IMR-90 (cell line): ENCODE data around the gene WNT3. TPM values are rescaled to one million over a fixed set of nuclear protein-coding genes. Genes with fewer than 3 reads are reported as not detected.
A peak's percentile ranks its signal among the peaks of the same experiment; 100 is the strongest.

Experiments
- ATAC-seq: fragments of 200-7000 bp; cut with Tn5 transposase; 2 replicates; pipeline ENCODE4 v1.9.1; 2020; ENCODE audit warnings: low read depth, mild to moderate bottlenecking, moderate library complexity
- BruUV-seq: library from RNA; stranded (reverse); fragments of 400-500 nt; replicated peaks from 2 replicates; lab custom pipeline; 2021; lab: Mats Ljungman, UMichigan
- CTCF ChIA-PET: fragments of 300-600 bp; formaldehyde crosslinking; extraction: SDS; loops from one replicate; lab custom pipeline; 2021; ENCODE audit warnings: antibody characterized with exemption; lab: Yijun Ruan, JAX
- POLR2A ChIA-PET: fragments of 300-600 bp; sonication (Branson Sonifier 250); formaldehyde crosslinking; loops from one replicate; lab custom pipeline; 2022; ENCODE audit warnings: antibody characterized with exemption; ENCODE audit not compliant: unreplicated experiment; lab: Charles Lee
- DNase-seq: peaks from one replicate; pipeline ENCODE4 v3.0.0; 2013
- H2AFZ ChIP-seq: replicated peaks from 2 replicates; pipeline ENCODE3; 2013; ENCODE audit warnings: low read length, mild to moderate bottlenecking; ENCODE audit not compliant: poor library complexity
- H2AK5ac ChIP-seq: 2 replicates; pipeline ENCODE4 v1.6.1; 2013; ENCODE audit warnings: low read depth, low read length, inconsistent platforms
- H2AK9ac ChIP-seq: replicated peaks from 2 replicates; pipeline ENCODE3; 2013; ENCODE audit warnings: mild to moderate bottlenecking, low read depth, low read length, moderate library complexity; ENCODE audit not compliant: poor library complexity
- H2BK120ac ChIP-seq: 2 replicates; pipeline ENCODE4 v1.6.1; 2013; ENCODE audit warnings: low read depth, low read length, inconsistent platforms
- H2BK15ac ChIP-seq: 3 replicates; pipeline ENCODE4 v1.6.1; 2013; ENCODE audit warnings: low read depth, low read length, inconsistent platforms
- H2BK20ac ChIP-seq: 2 replicates; pipeline ENCODE4 v1.6.1; 2013; ENCODE audit warnings: low read depth, mild to moderate bottlenecking, inconsistent platforms, low read length, moderate library complexity
- H2BK5ac ChIP-seq: 2 replicates; pipeline ENCODE4 v1.6.1; 2013; ENCODE audit warnings: mild to moderate bottlenecking, low read depth, low read length, inconsistent platforms; ENCODE audit not compliant: poor library complexity, severe bottlenecking
- H3K14ac ChIP-seq: replicated peaks from 2 replicates; pipeline ENCODE4 v1.6.1; 2013; ENCODE audit warnings: low read depth, low read length, inconsistent platforms
- H3K18ac ChIP-seq: 2 replicates; pipeline ENCODE4 v1.6.1; 2013; ENCODE audit warnings: low read depth, low read length, control low read depth
- H3K23ac ChIP-seq: 2 replicates; pipeline ENCODE4 v1.6.1; 2013; ENCODE audit warnings: low read depth, low read length, inconsistent platforms
- H3K27ac ChIP-seq: 2 replicates; pipeline ENCODE4 v1.5.1; 2013; ENCODE audit warnings: mild to moderate bottlenecking, control low read depth, low read length; ENCODE audit not compliant: insufficient read depth
- H3K27me3 ChIP-seq: 2 replicates; pipeline ENCODE4 v1.6.1; 2013; ENCODE audit warnings: low read length; ENCODE audit not compliant: control insufficient read depth, insufficient read depth
- H3K36me3 ChIP-seq: 2 replicates; pipeline ENCODE4 v1.6.1; 2013; ENCODE audit warnings: low read length, mixed read lengths; ENCODE audit not compliant: control insufficient read depth, insufficient read depth
- H3K4ac ChIP-seq: 2 replicates; pipeline ENCODE4 v1.6.1; 2013; ENCODE audit warnings: low read depth, low read length, inconsistent platforms
- H3K4me1 ChIP-seq: 2 replicates; pipeline ENCODE4 v1.6.1; 2013; ENCODE audit warnings: low read length, mixed read lengths; ENCODE audit not compliant: control insufficient read depth, insufficient read depth
- H3K4me2 ChIP-seq: 2 replicates; pipeline ENCODE4 v1.6.1; 2013; ENCODE audit warnings: low read depth, mild to moderate bottlenecking, control low read depth, low read length, moderate library complexity
- H3K4me3 ChIP-seq: 2 replicates; pipeline ENCODE4 v1.5.1; 2013; ENCODE audit warnings: low read depth, mild to moderate bottlenecking, control low read depth, low read length, moderate library complexity; ENCODE audit not compliant: insufficient read depth
- H3K56ac ChIP-seq: 2 replicates; pipeline ENCODE4 v1.6.1; 2013; ENCODE audit warnings: low read length, inconsistent platforms; ENCODE audit not compliant: insufficient read depth; ENCODE audit errors: extremely low read depth
- H3K79me1 ChIP-seq, 2 experiments: 2 replicates each; pipeline ENCODE4 v1.6.1; 2013; ENCODE audit warnings: low read length in 2 of 2, inconsistent platforms in 1 of 2, low read depth in 1 of 2
- H3K9ac ChIP-seq: 2 replicates; pipeline ENCODE4 v1.6.1; 2013; ENCODE audit warnings: low read depth, low read length, control low read depth
- H3K9me1 ChIP-seq: 2 replicates; pipeline ENCODE4 v1.6.1; 2013; ENCODE audit warnings: low read length, inconsistent platforms; ENCODE audit not compliant: insufficient read depth
- H3K9me3 ChIP-seq: 2 replicates; pipeline ENCODE4 v1.6.1; 2013; ENCODE audit warnings: low read length; ENCODE audit not compliant: control insufficient read depth, insufficient read depth
- H4K20me1 ChIP-seq: 2 replicates; pipeline ENCODE4 v1.6.1; 2013; ENCODE audit warnings: low read length, inconsistent platforms; ENCODE audit not compliant: insufficient read depth
- H4K5ac ChIP-seq: 2 replicates; pipeline ENCODE4 v1.6.1; 2013; ENCODE audit warnings: mild to moderate bottlenecking, low read depth, low read length, control low read depth
- H4K8ac ChIP-seq, 2 experiments: 2 replicates each; pipeline ENCODE4 v1.6.1; 2013; ENCODE audit warnings: low read depth in 2 of 2, low read length in 2 of 2, control low read depth in 1 of 2, inconsistent platforms in 1 of 2
- H4K91ac ChIP-seq: 2 replicates; pipeline ENCODE4 v1.6.1; 2013; ENCODE audit warnings: low read depth, low read length, inconsistent platforms; ENCODE audit not compliant: insufficient read depth
- BHLHE40 ChIP-seq: fragments of 150-350 bp; IDR thresholded peaks from 2 replicates; pipeline ENCODE4 v1.6.1; 2016; ENCODE audit warnings: mild to moderate bottlenecking, low read depth, low read length
- CEBPB ChIP-seq: IDR thresholded peaks from 2 replicates; pipeline ENCODE4 v1.6.1; 2012; ENCODE audit warnings: low read depth, low read length, improper control_type of control experiment
- CHD1 ChIP-seq: IDR thresholded peaks from 2 replicates; pipeline ENCODE4 v1.6.1; 2012; ENCODE audit warnings: low read depth, low read length, improper control_type of control experiment
- ELK1 ChIP-seq: fragments of 150-350 bp; IDR thresholded peaks from 2 replicates; pipeline ENCODE4 v1.6.1; 2016; ENCODE audit warnings: low read depth, mild to moderate bottlenecking, low read length, moderate library complexity, borderline replicate concordance
- FOS ChIP-seq: fragments of 150-350 bp; IDR thresholded peaks from 2 replicates; pipeline ENCODE4 v1.6.1; 2016; ENCODE audit warnings: low read depth, low read length
- MAZ ChIP-seq: IDR thresholded peaks from 2 replicates; pipeline ENCODE4 v1.6.1; 2012; ENCODE audit warnings: low read depth, mild to moderate bottlenecking, low read length, improper control_type of control experiment, moderate library complexity, borderline replicate concordance
- MXI1 ChIP-seq: IDR thresholded peaks from 2 replicates; pipeline ENCODE4 v1.6.1; 2012; ENCODE audit warnings: low read depth, mild to moderate bottlenecking, low read length, moderate library complexity, borderline replicate concordance
- NFE2L2 ChIP-seq: fragments of 150-350 bp; IDR thresholded peaks from 2 replicates; pipeline ENCODE4 v1.6.1; 2016; ENCODE audit warnings: low read depth, mild to moderate bottlenecking, low read length
- POLR2A ChIP-seq: IDR thresholded peaks from 2 replicates; pipeline ENCODE4 v1.6.1; 2012; ENCODE audit warnings: mild to moderate bottlenecking, low read depth, low read length
- RAD21 ChIP-seq: IDR thresholded peaks from 2 replicates; pipeline ENCODE4 v1.6.1; 2012; ENCODE audit warnings: low read length, improper control_type of control experiment
- RCOR1 ChIP-seq: IDR thresholded peaks from 2 replicates; pipeline ENCODE4 v1.6.1; 2012; ENCODE audit warnings: mild to moderate bottlenecking, low read length, improper control_type of control experiment; ENCODE audit not compliant: insufficient replicate concordance
- RFX5 ChIP-seq: IDR thresholded peaks from 2 replicates; pipeline ENCODE4 v1.8.0; 2012; ENCODE audit warnings: low read depth, mild to moderate bottlenecking, low read length, moderate library complexity
- SMC3 ChIP-seq: fragments of 150-350 bp; IDR thresholded peaks from 2 replicates; pipeline ENCODE4 v1.6.1; 2016; ENCODE audit warnings: low read depth, mild to moderate bottlenecking, antibody characterized with exemption, low read length, moderate library complexity
- USF2 ChIP-seq: fragments of 150-350 bp; IDR thresholded peaks from 2 replicates; pipeline ENCODE4 v1.6.1; 2017; ENCODE audit warnings: mild to moderate bottlenecking, antibody characterized with exemption, low read length, low read depth
- WGBS, 2 experiments: methylation state at CpG; one replicate each; pipeline versions ENCODE4 v1.1.5 to v1.1.7; 2013; ENCODE audit warnings: missing lambda C conversion rate in 2 of 2; ENCODE audit not compliant: insufficient read length in 1 of 2; ENCODE audit errors: extremely low coverage in 2 of 2; 5-methylcytosine and 5-hydroxymethylcytosine counted together
- dilution Hi-C: fragments of 300-500 bp; cut with HindIII; formaldehyde crosslinking; loops from one replicate; pipeline ENCODE4 v1.14.3; 2018; ENCODE audit warnings: low sequenced_read_pairs; ENCODE audit not compliant: unreplicated experiment
- in situ Hi-C: fragments of 300-500 bp; cut with MboI; formaldehyde crosslinking; loops from 3 replicates; pipeline ENCODE4 v1.14.3; 2019; ENCODE audit warnings: low sequenced_read_pairs, inconsistent platforms, mixed read lengths
- intact Hi-C: fragments of 100-400 bp; cut with micrococcal nuclease; formaldehyde crosslinking; loops from 2 replicates; pipeline ENCODE4 v1.10.0; 2022
- polyA plus RNA-seq, 3 experiments: library from polyadenylated mRNA; depleted of rRNA; stranded (reverse); fragments of >200 nt; gene quantifications; 2 replicates each; pipeline ENCODE4 v1.2.3, GENCODE V29; 2012; ENCODE audit warnings: low replicate concordance in 1 of 3
- total RNA-seq: library from RNA; depleted of rRNA; stranded (reverse); fragments of >200 nt; gene quantifications from 2 replicates; pipeline ENCODE4 v1.2.3, GENCODE V29; 2012
- TF ChIP-seq, protein P1 (sequence below): conservative IDR thresholded peaks from 2 replicates; pipeline ENCODE4 v1.5.1; 2012; ENCODE audit warnings: mild to moderate bottlenecking, low read depth, low read length, improper control_type of control experiment

WNT3 gene
- total and polyA plus RNA-seq, 2 of the 4 experiments (the other 2 are of a cell fraction), result 0.72 to 1.0 TPM

DNA sequence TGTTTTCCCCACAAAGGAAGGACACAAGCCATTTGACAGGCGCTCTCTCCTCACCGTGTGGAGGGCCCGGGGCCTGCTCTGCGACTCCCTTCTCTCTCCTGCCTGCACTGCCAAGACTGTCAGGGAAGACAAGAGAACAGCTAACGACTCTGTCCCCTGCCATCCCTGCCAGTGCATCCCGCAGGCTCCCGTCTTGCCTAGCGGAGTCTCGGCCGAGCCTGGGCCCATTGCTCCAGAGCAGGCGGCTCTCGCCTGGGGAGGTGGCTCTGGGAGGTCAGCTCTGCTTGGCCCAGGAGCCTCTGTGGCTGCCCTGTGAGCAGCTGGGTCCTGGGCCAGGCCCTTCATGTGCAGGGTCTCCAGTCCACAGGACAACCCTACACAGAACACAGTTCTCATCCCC lies 53.0 kb downstream of the WNT3 start:
- TF ChIP-seq RAD21 (no peak), RFX5 (no peak), CEBPB (no peak), USF2 (no peak), NFE2L2 (no peak), CHD1 (no peak), RCOR1 (no peak), MXI1 (no peak), POLR2A (no peak), ELK1 (no peak), BHLHE40 (no peak), FOS (no peak), MAZ (no peak), SMC3 (no peak)
- TF ChIP-seq, protein P1, sequence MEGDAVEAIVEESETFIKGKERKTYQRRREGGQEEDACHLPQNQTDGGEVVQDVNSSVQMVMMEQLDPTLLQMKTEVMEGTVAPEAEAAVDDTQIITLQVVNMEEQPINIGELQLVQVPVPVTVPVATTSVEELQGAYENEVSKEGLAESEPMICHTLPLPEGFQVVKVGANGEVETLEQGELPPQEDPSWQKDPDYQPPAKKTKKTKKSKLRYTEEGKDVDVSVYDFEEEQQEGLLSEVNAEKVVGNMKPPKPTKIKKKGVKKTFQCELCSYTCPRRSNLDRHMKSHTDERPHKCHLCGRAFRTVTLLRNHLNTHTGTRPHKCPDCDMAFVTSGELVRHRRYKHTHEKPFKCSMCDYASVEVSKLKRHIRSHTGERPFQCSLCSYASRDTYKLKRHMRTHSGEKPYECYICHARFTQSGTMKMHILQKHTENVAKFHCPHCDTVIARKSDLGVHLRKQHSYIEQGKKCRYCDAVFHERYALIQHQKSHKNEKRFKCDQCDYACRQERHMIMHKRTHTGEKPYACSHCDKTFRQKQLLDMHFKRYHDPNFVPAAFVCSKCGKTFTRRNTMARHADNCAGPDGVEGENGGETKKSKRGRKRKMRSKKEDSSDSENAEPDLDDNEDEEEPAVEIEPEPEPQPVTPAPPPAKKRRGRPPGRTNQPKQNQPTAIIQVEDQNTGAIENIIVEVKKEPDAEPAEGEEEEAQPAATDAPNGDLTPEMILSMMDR, result no peak
- peak overlapping the region; percentile 12; the same call in 1 of the 2 replicates for H3K18ac ChIP-seq
- BruUV-seq, result no TSS peak
- DNase-seq (no peak), ATAC-seq (no peak)
- POLR2A ChIA-PET, result no interaction called here
- H3K9ac ChIP-seq, result no peak overlapping the region
- intact Hi-C loops (no loop called here), dilution Hi-C loops (no loop called here), in situ Hi-C loops (no loop called here)
- peak overlapping the region; percentile 77 for H3K4ac ChIP-seq
- H4K8ac ChIP-seq, result peak overlapping the region; percentile 7 to 53; a peak in 2 of 4 replicates
- H3K79me1 ChIP-seq, result peaks cover 0 to 12% of the 10 kb centered on the region in 2 experiments; a peak in 1 of 4 replicates
- H3K4me3 ChIP-seq, result no peak overlapping the region
- H3K4me1 ChIP-seq, result peaks cover 14% of the 10 kb centered on the region
- peak overlapping the region; percentile 89 for H2AK9ac ChIP-seq
- peak overlapping the region; percentile 53 for H2BK5ac ChIP-seq
- H2BK120ac ChIP-seq, result peak overlapping the region; percentile 56
- no peaks in the 10 kb centered on the region for H4K20me1 ChIP-seq
- peak overlapping the region; percentile 45 for H4K91ac ChIP-seq
- peak overlapping the region; percentile 56; the same call in 2 of the 3 replicates for H2BK15ac ChIP-seq
- 90% methylated on average over 2 of the region's 12 CpGs; no CpG with 5 or more reads in 1 of the 2 experiments for WGBS, 2 experiments
- no peak overlapping the region for H3K4me2 ChIP-seq
- H3K56ac ChIP-seq, result no peak overlapping the region
- peak overlapping the region; percentile 88 for H2AK5ac ChIP-seq
- peak overlapping the region; percentile 40; the same call in 1 of the 2 replicates for H3K23ac ChIP-seq
- H3K27ac ChIP-seq, result no peak overlapping the region
- H3K9me3 ChIP-seq, result no peaks in the 10 kb centered on the region
- peak overlapping the region; percentile 86; the same call in 1 of the 2 replicates for H3K14ac ChIP-seq
- peaks cover 25% of the 10 kb centered on the region for H3K9me1 ChIP-seq
- H3K27me3 ChIP-seq, result no peaks in the 10 kb centered on the region
- peak overlapping the region; percentile 80 for H2BK20ac ChIP-seq
- no peaks in the 10 kb centered on the region for H3K36me3 ChIP-seq
- CTCF ChIA-PET, result interaction anchor here (1.4 kb wide), 1 partner anchor 15 kb away, joined by 3 read pairs; no protein-coding TSS in a partner anchor
- H4K5ac ChIP-seq, result no peak overlapping the region; the same call in 1 of the 2 replicates
- H2AFZ ChIP-seq, result peak overlapping the region; percentile 81
